ENCODE measurements around the gene NEO1. TPM values are rescaled to one million over a fixed set of nuclear protein-coding genes. Genes with fewer than 3 reads are reported as not detected.

Gene NEO1
- total RNA-seq, 2 donors from 2014 or later, result 3.6 to 8.0 TPM

- no peak overlapping the region for H3K4me3 Mint-ChIP-seq
- no peak for DNase-seq (ENCODE audit: low spot score)
- peaks cover 0 to 10% of the 10 kb centered on the region in 2 donors for H3K27me3 Mint-ChIP-seq
- no peak for ATAC-seq
- H3K4me1 Mint-ChIP-seq (ENCODE audit: low read depth in 2 of 2), result peaks cover 0 to 5% of the 10 kb centered on the region in 2 donors
- H3K27ac Mint-ChIP-seq, result no peak overlapping the region
- H3K36me3 Mint-ChIP-seq, result no peaks in the 10 kb centered on the region
- H3K9me3 Mint-ChIP-seq, result no peaks in the 10 kb centered on the region
Measured at GRCh38 chr15:73118055-73118454, 65.8 kb downstream of the NEO1 start.

- Mint-ChIP-seq H3K27ac (no peak overlapping the region), H3K36me3 (no peaks in the 10 kb centered on the region), H3K4me3 (no peak overlapping the region), H3K4me1 (ENCODE audit: low read depth in 2 of 2) (peaks cover 0 to 5% of the 10 kb centered on the region in 2 donors), H3K9me3 (no peaks in the 10 kb centered on the region), H3K27me3 (peaks cover 0 to 12% of the 10 kb centered on the region in 2 donors)
- no peak for DNase-seq (ENCODE audit: low spot score)
- no peak for ATAC-seq
Measured at GRCh38 chr15:73119478-73119877, 67.2 kb downstream of the NEO1 start.

DNA sequence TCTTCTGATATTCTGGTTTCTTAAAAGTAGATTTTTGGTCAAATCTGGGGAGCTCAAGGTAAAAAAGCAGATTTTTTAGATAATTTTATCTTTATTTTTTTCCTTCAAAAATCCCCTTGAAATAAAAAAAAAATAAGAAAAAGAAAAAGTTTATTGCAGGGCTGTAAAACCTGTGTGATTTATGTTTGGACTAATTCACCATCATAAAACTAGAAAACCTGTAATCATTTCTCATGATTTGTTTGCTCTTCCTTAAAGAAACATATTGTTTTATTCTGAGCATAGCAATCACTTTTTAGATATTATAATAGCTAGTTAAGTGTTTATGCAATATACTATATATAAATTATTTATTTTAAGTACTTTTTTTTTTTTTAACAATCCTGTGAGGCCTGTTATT lies 68.0 kb downstream of the NEO1 start:
- no peak for ATAC-seq

GRCh38 chr15:73125219-73125618 lies 73.0 kb downstream of the NEO1 start:
- no peak overlapping the region for H3K27ac Mint-ChIP-seq
- no peaks in the 10 kb centered on the region for H3K36me3 Mint-ChIP-seq

More for the DNA sequence above, 68.0 kb downstream of the NEO1 start:
- H3K9me3 Mint-ChIP-seq, result no peaks in the 10 kb centered on the region
- H3K36me3 Mint-ChIP-seq, result no peaks in the 10 kb centered on the region
- no peak for DNase-seq (ENCODE audit: low spot score)
- H3K4me3 Mint-ChIP-seq, result no peak overlapping the region
- peaks cover 0 to 5% of the 10 kb centered on the region in 2 donors for H3K4me1 Mint-ChIP-seq (ENCODE audit: low read depth in 2 of 2)
- no peak overlapping the region for H3K27ac Mint-ChIP-seq
- peaks cover 0 to 14% of the 10 kb centered on the region in 2 donors for H3K27me3 Mint-ChIP-seq

DNA sequence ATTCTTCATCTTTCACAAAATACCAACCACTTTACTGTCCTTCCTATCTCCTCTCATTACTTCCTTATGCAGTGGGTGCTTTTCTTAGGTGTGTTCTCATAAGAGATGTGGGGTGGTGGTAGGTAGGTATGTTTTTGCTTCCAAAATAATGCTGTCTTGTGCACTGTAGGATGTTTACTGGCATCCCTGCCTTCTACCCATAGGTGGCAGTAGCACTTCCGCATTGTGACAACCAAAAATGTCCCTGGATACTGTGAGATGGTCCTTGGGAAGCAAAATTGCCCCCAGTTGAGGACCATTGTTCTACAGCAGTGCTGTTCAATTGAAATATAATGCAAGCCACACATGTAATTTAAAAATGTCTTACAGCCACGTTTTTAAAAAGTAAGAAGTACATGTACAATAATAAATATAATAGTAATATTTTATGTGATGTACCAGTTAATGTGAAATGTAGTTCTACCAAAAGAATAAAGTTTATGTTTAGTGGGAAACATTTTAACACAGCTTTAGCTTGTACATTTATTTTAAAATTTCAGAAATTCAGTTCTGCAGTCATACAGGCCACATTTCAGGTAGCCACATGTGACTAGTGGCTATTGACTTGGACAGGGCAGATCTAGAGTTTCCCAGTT lies 75.2 kb downstream of the NEO1 start:
- Mint-ChIP-seq H3K27ac (no peak overlapping the region), H3K4me1 (ENCODE audit: low read depth in 2 of 2) (peaks cover 3 to 4% of the 10 kb centered on the region in 2 donors), H3K9me3 (no peaks in the 10 kb centered on the region), H3K36me3 (no peaks in the 10 kb centered on the region), H3K27me3 (peaks cover 0 to 4% of the 10 kb centered on the region in 2 donors), H3K4me3 (no peak overlapping the region)
- ATAC-seq (peak in 1 of 2 donors; percentile 56), DNase-seq (ENCODE audit: low spot score) (no peak)

More at GRCh38 chr15:73125219-73125618, 73.0 kb downstream of the NEO1 start:
- ATAC-seq (no peak), DNase-seq (ENCODE audit: low spot score) (no peak)
- H3K9me3 Mint-ChIP-seq, result no peaks in the 10 kb centered on the region
- H3K27me3 Mint-ChIP-seq, result peaks cover 0 to 12% of the 10 kb centered on the region in 2 donors
- peaks cover 3 to 4% of the 10 kb centered on the region in 2 donors for H3K4me1 Mint-ChIP-seq (ENCODE audit: low read depth in 2 of 2)
- no peak overlapping the region for H3K4me3 Mint-ChIP-seq

DNA sequence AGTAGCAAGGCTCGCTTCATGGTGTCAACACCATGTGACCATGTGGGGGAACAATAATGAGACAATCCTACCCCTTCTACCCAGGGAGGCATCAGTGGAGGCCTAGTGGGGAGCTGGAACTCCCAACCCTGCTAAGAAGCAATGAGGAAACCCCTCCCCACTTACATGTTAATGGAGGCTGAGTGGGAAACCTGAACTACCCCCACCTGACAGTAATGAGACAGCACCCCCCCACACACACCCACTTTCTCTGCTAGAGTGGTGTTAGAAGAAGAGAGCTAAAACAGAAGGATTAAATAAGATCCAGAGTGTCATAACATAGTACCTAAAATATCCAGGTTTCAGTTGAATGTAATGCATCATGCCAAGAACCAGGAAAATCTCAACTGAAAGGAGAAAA lies 78.6 kb downstream of the NEO1 start:
- Mint-ChIP-seq H3K9me3 (no peaks in the 10 kb centered on the region), H3K4me1 (ENCODE audit: low read depth in 2 of 2) (peaks cover 3 to 4% of the 10 kb centered on the region in 2 donors), H3K4me3 (no peak overlapping the region), H3K27ac (no peak overlapping the region), H3K27me3 (peaks cover 0 to 3% of the 10 kb centered on the region in 2 donors), H3K36me3 (no peaks in the 10 kb centered on the region)
- no peak for DNase-seq (ENCODE audit: low spot score)
- no peak for ATAC-seq

- peaks cover 0 to 7% of the 10 kb centered on the region in 2 donors for H3K27me3 Mint-ChIP-seq
- DNase-seq (ENCODE audit: low spot score) (no peak), ATAC-seq (no peak)
- no peaks in the 10 kb centered on the region for H3K36me3 Mint-ChIP-seq
- no peak overlapping the region for H3K27ac Mint-ChIP-seq
- no peaks in the 10 kb centered on the region for H3K9me3 Mint-ChIP-seq
- H3K4me1 Mint-ChIP-seq (ENCODE audit: low read depth in 2 of 2), result no peaks in the 10 kb centered on the region
- H3K4me3 Mint-ChIP-seq, result no peak overlapping the region
Measured at GRCh38 chr15:73134196-73134595, 81.9 kb downstream of the NEO1 start.

GRCh38 chr15:73139041-73139743 lies 86.9 kb downstream of the NEO1 start:
- Mint-ChIP-seq H3K4me1 (ENCODE audit: low read depth in 2 of 2) (peaks cover 9 to 27% of the 10 kb centered on the region in 2 donors), H3K9me3 (peaks cover 2% of the 10 kb centered on the region), H3K36me3 (peaks cover 6% of the 10 kb centered on the region), H3K27me3 (peaks cover 0 to 7% of the 10 kb centered on the region in 2 donors), H3K4me3 (no peak overlapping the region), H3K27ac (no peak overlapping the region)
- DNase-seq (ENCODE audit: low spot score) (no peak), ATAC-seq (no peak)

GRCh38 chr15:73139744-73140553 lies 87.7 kb downstream of the NEO1 start:
- Mint-ChIP-seq H3K9me3 (peaks cover 2% of the 10 kb centered on the region), H3K27me3 (peaks cover 0 to 14% of the 10 kb centered on the region in 2 donors), H3K4me3 (no peak overlapping the region), H3K4me1 (ENCODE audit: low read depth in 2 of 2) (peaks cover 9 to 27% of the 10 kb centered on the region in 2 donors), H3K36me3 (peaks cover 14% of the 10 kb centered on the region), H3K27ac (no peak overlapping the region)
- DNase-seq (ENCODE audit: low spot score) (no peak), ATAC-seq (no peak)

- H3K27ac Mint-ChIP-seq, result peak overlapping the region; percentile 76 to 96
- peaks cover 0 to 13% of the 10 kb centered on the region in 2 donors for H3K27me3 Mint-ChIP-seq
- no peak for DNase-seq (ENCODE audit: low spot score)
- ATAC-seq, result no peak
- H3K9me3 Mint-ChIP-seq, result peaks cover 2% of the 10 kb centered on the region
- peak overlapping the region; percentile 86 for H3K4me3 Mint-ChIP-seq
- peaks cover 14% of the 10 kb centered on the region for H3K36me3 Mint-ChIP-seq
- H3K4me1 Mint-ChIP-seq (ENCODE audit: low read depth in 2 of 2), result peaks cover 9 to 27% of the 10 kb centered on the region in 2 donors
Measured at GRCh38 chr15:73141216-73141900, 89.1 kb downstream of the NEO1 start.

- Mint-ChIP-seq H3K9me3 (peaks cover 2% of the 10 kb centered on the region), H3K4me1 (ENCODE audit: low read depth in 2 of 2) (peaks cover 9 to 27% of the 10 kb centered on the region in 2 donors), H3K36me3 (peaks cover 14% of the 10 kb centered on the region), H3K4me3 (peak overlapping the region; percentile 86), H3K27ac (peak overlapping the region; percentile 76 to 96), H3K27me3 (peaks cover 0 to 11% of the 10 kb centered on the region in 2 donors)
- no peak for DNase-seq (ENCODE audit: low spot score)
- ATAC-seq, result peak; percentile 61 to 80
Measured at GRCh38 chr15:73142802-73143762, 90.8 kb downstream of the NEO1 start.

GRCh38 chr15:73143763-73144155 lies 91.5 kb downstream of the NEO1 start:
- peaks cover 2% of the 10 kb centered on the region for H3K9me3 Mint-ChIP-seq
- DNase-seq (ENCODE audit: low spot score) (no peak), ATAC-seq (no peak)
- H3K36me3 Mint-ChIP-seq, result peaks cover 14% of the 10 kb centered on the region
- peak overlapping the region; percentile 86 for H3K4me3 Mint-ChIP-seq
- peaks cover 9 to 27% of the 10 kb centered on the region in 2 donors for H3K4me1 Mint-ChIP-seq (ENCODE audit: low read depth in 2 of 2)
- H3K27me3 Mint-ChIP-seq, result peaks cover 0 to 11% of the 10 kb centered on the region in 2 donors
- H3K27ac Mint-ChIP-seq, result peak overlapping the region; percentile 76 to 96
